MM.1S (cell line): ENCODE data around the gene SUMF2.
A peak's percentile ranks its signal among the peaks of the same experiment; 100 is the strongest.
"Not testable (repeated sequence)": the region's sequence is repeated elsewhere in the genome, so short reads cannot be mapped to it uniquely, and the experiment has no call there.

Experiments used
- DNase-seq: peaks from one replicate; pipeline ENCODE4 v3.0.0-alpha.2; 2015
- H2AFZ ChIP-seq: fragments of 300-600 bp; sonication (generic); 2 replicates; pipeline ENCODE4 v1.6.0; 2016; ENCODE audit warnings: antibody characterized with exemption, low read length
- H3F3A ChIP-seq: fragments of 300-600 bp; sonication (generic); 2 replicates; pipeline ENCODE4 v1.6.1; 2016; ENCODE audit warnings: mild to moderate bottlenecking, antibody characterized with exemption, low read length, moderate library complexity, mixed read lengths; ENCODE audit not compliant: insufficient read depth
- H3K27ac ChIP-seq: fragments of 300-600 bp; sonication (generic); 2 replicates; pipeline ENCODE4 v1.5.1; 2016; ENCODE audit warnings: mild to moderate bottlenecking, low read length
- H3K27me3 ChIP-seq: fragments of 300-600 bp; sonication (generic); replicated peaks from 2 replicates; pipeline ENCODE4 v1.6.0; 2016; ENCODE audit warnings: low read length; ENCODE audit not compliant: insufficient read depth
- H3K36me3 ChIP-seq: fragments of 300-600 bp; sonication (generic); replicated peaks from 2 replicates; pipeline ENCODE4 v1.6.1; 2016; ENCODE audit warnings: mild to moderate bottlenecking, low read length, mixed read lengths; ENCODE audit not compliant: insufficient read depth
- H3K4me1 ChIP-seq: fragments of 300-600 bp; sonication (generic); 2 replicates; pipeline ENCODE4 v1.6.1; 2016; ENCODE audit warnings: low read length, mixed read lengths
- H3K4me2 ChIP-seq: fragments of 300-600 bp; sonication (generic); 2 replicates; pipeline ENCODE4 v1.6.0; 2016; ENCODE audit warnings: low read depth, low read length
- H3K4me3 ChIP-seq: fragments of 300-600 bp; sonication (generic); 2 replicates; pipeline ENCODE4 v1.5.1; 2016; ENCODE audit warnings: low read length, mixed read lengths
- H3K79me2 ChIP-seq: fragments of 300-600 bp; sonication (generic); 2 replicates; pipeline ENCODE4 v1.6.1; 2016; ENCODE audit warnings: mixed run types, low read length, mixed read lengths
- H3K9ac ChIP-seq: fragments of 300-600 bp; sonication (generic); 2 replicates; pipeline ENCODE4 v1.6.1; 2016; ENCODE audit warnings: low read length, mixed read lengths
- H3K9me2 ChIP-seq: fragments of 300-600 bp; sonication (generic); replicated peaks from 2 replicates; pipeline ENCODE4 v1.6.1; 2016; ENCODE audit warnings: mild to moderate bottlenecking, low read length, mixed read lengths; ENCODE audit not compliant: insufficient read depth
- H3K9me3 ChIP-seq: fragments of 300-600 bp; sonication (generic); replicated peaks from 2 replicates; pipeline ENCODE4 v1.6.1; 2016; ENCODE audit warnings: mild to moderate bottlenecking, low read length, mixed read lengths; ENCODE audit not compliant: insufficient read depth
- H4K20me1 ChIP-seq: fragments of 300-600 bp; sonication (generic); 2 replicates; pipeline ENCODE4 v1.6.1; 2016; ENCODE audit warnings: mild to moderate bottlenecking, low read length, moderate library complexity, mixed read lengths; ENCODE audit not compliant: insufficient read depth
- EZH2 ChIP-seq: fragments of 300-600 bp; sonication (generic); optimal IDR thresholded peaks from 2 replicates; pipeline ENCODE3; 2017; ENCODE audit warnings: low read depth, mild to moderate bottlenecking, antibody characterized with exemption, low read length, mixed read lengths
- EZH2phosphoT487 ChIP-seq: fragments of 300-600 bp; sonication (generic); IDR thresholded peaks from 2 replicates; pipeline ENCODE4 v1.6.1; 2018; ENCODE audit warnings: antibody characterized with exemption, low read length
- TF ChIP-seq, protein P1 (sequence below): fragments of 300-600 bp; sonication (generic); IDR thresholded peaks from 2 replicates; pipeline ENCODE4 v1.5.1; 2016; ENCODE audit warnings: antibody characterized with exemption, low read length, mixed read lengths

Gene SUMF2

DNA sequence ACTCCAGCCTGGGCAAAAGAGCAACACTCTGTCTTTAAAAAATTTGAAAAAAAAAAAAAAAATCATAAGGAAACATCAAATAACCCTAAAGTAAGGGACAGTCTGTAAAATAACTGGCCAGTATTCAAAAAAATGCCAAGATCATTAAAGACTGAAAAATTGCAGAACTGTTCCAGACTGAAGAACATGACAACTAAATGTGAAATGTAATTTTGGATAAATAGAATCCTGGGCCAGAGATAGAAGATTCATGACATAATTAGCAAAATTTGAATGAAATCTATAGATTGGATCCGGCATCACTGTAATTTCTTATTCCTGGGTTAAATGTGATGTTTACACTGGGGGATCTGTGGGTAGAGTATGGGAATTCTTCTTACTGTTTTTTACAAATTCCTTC, 15.8 kb upstream of the SUMF2 start:
- Histone ChIP-seq H3K4me1 (peaks cover 5% of the 10 kb centered on the region; the same call in 1 of the 2 replicates), H3K9ac (no peak overlapping the region), H3K4me2 (no peak overlapping the region), H2AFZ (no peak overlapping the region), H3F3A (0 out of 2 replicates have a peak, but pooled peaks cover 8% of the 10 kb centered on the region), H4K20me1 (no peaks in the 10 kb centered on the region), H3K27me3 (no peaks in the 10 kb centered on the region), H3K4me3 (no peak overlapping the region), H3K27ac (no peak overlapping the region), H3K79me2 (peaks cover 31% of the 10 kb centered on the region), H3K9me2 (no peaks in the 10 kb centered on the region), H3K9me3 (no peaks in the 10 kb centered on the region), H3K36me3 (peaks cover 4% of the 10 kb centered on the region; the same call in 1 of the 2 replicates)
- TF ChIP-seq EZH2 (no peak), EZH2phosphoT487 (no peak)
- TF ChIP-seq, protein P1, sequence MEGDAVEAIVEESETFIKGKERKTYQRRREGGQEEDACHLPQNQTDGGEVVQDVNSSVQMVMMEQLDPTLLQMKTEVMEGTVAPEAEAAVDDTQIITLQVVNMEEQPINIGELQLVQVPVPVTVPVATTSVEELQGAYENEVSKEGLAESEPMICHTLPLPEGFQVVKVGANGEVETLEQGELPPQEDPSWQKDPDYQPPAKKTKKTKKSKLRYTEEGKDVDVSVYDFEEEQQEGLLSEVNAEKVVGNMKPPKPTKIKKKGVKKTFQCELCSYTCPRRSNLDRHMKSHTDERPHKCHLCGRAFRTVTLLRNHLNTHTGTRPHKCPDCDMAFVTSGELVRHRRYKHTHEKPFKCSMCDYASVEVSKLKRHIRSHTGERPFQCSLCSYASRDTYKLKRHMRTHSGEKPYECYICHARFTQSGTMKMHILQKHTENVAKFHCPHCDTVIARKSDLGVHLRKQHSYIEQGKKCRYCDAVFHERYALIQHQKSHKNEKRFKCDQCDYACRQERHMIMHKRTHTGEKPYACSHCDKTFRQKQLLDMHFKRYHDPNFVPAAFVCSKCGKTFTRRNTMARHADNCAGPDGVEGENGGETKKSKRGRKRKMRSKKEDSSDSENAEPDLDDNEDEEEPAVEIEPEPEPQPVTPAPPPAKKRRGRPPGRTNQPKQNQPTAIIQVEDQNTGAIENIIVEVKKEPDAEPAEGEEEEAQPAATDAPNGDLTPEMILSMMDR = no peak
- DNase-seq = no peak

DNA sequence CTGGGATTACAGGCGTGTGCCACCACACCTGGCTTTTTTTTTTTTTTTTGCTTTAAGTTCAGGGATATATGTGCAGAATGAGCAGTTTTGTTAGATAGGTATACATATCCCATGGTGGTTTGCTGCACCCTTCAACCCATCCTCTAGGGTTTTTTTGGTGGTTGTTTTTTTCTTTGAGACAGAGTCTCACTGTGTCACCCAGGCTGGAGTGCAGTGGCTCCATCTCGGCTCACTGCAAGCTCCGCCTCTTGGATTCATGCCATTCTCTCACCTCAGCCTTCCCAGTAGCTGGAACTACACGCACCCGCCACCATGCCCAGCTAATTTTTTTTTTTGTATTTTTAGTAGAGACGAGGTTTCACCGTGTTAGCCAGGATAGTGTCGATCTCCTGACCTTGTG, 15.3 kb upstream of the SUMF2 start:
- H3K27me3 ChIP-seq, DNase-seq, H3K4me3 ChIP-seq, H3F3A ChIP-seq, H3K9ac ChIP-seq, H3K4me2 ChIP-seq, H3K27ac ChIP-seq, H3K4me1 ChIP-seq, H4K20me1 ChIP-seq, H3K9me3 ChIP-seq, H3K9me2 ChIP-seq, H3K36me3 ChIP-seq, H2AFZ ChIP-seq: not testable (repeated sequence)
- peaks cover 36% of the 10 kb centered on the region for H3K79me2 ChIP-seq

DNA sequence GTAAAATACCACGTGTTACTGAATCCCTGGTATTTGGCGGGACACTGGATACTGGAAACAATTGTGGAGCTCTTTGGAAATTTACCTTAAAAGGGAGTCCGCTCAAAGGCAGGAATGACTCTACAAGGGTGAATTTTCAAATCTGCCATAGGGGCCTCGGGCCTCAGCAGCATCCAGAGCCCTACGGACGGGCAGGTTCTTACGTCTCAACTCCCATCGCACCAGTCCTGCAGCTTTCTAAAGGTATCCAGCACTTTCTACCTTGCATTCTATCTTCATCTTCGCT, 13.1 kb upstream of the SUMF2 start:
- Histone ChIP-seq H3K4me2 (peak overlapping the region; percentile 57; the same call in 1 of the 2 replicates), H3F3A (peaks cover 8% of the 10 kb centered on the region; the same call in 1 of the 2 replicates), H3K36me3 (peaks cover 15% of the 10 kb centered on the region), H3K9me2 (no peaks in the 10 kb centered on the region), H3K4me3 (peak overlapping the region; percentile 76), H2AFZ (peak overlapping the region; percentile 89), H3K9me3 (no peaks in the 10 kb centered on the region), H3K27ac (peak overlapping the region; percentile 56; the same call in 1 of the 2 replicates), H3K9ac (peak overlapping the region; percentile 76), H3K27me3 (no peaks in the 10 kb centered on the region), H3K4me1 (peaks cover 10% of the 10 kb centered on the region), H3K79me2 (peaks cover 58% of the 10 kb centered on the region), H4K20me1 (no peaks in the 10 kb centered on the region; the same call in 1 of the 2 replicates)
- TF ChIP-seq, protein P1 = no peak
- TF ChIP-seq EZH2 (no peak), EZH2phosphoT487 (no peak)
- DNase-seq = no peak

DNA sequence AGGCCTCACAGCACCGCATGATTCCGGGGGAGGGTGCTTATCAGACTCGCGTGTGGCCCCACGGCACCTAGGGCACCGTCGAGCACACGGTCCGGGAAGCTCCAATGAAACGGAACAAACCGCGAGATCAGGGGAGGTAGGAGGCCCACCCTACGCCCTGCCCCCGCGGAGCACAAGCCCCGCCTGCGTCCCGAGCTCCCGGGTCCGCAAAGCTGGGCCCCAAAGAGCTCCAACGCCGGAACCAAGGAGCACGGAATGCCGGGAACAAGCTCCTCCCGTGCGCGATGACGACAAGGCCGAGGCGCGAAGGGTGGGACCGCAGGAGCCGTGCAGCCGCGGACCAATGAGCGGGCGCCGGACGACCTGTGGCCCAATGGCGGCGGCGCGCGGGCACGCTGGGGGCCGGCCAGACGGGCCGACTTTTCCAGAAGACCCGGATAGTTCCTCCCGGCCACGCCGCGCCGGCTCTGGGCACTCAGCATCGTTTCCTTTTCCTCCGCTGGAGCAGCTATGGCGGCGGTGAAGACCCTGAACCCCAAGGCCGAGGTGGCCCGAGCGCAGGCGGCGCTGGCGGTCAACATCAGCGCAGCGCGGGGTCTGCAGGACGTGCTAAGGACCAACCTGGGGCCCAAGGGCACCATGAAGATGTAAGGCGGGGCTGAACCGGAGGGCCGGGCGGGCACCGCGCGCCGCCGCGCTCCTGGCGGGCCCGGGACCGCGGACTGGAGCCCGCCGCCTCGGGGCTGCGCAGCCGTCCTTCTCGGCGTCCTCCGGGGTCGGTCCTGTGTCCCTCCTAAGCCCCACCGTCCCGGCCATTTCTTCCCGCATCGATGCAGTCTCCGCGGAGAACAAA, 12.5 kb upstream of the SUMF2 start, which contains the start of the genes CCT6A and PSPH:
Gene CCT6A (plus strand): TSS at position 427 of the 853 bp plus-strand sequence. CDS start 84 bp downstream, at position 511.
Gene PSPH (minus strand): TSS at position 106 of the 853 bp plus-strand sequence. CDS start 30,232 bp downstream, outside the sequence.
- peaks cover 64% of the 10 kb centered on the region for H3K79me2 ChIP-seq
- peaks cover 17% of the 10 kb centered on the region for H3K36me3 ChIP-seq
- H3K4me2 ChIP-seq = peak within 1 kb of the TSS; percentile 57
- H2AFZ ChIP-seq = peak within 1 kb of the TSS; percentile 89
- no peaks in the 10 kb centered on the region for H3K9me2 ChIP-seq
- no peaks in the 10 kb centered on the region for H3K9me3 ChIP-seq
- no peak for TF ChIP-seq EZH2
- TF ChIP-seq EZH2phosphoT487 = no peak
- TF ChIP-seq, protein P1 = no peak
- DNase-seq = peak; percentile 97
- peak within 1 kb of the TSS; percentile 76 for H3K9ac ChIP-seq
- H3F3A ChIP-seq = peaks cover 8% of the 10 kb centered on the region; the same call in 1 of the 2 replicates
- peak within 1 kb of the TSS; percentile 76 for H3K4me3 ChIP-seq
- peaks cover 10% of the 10 kb centered on the region for H3K4me1 ChIP-seq
- peak within 1 kb of the TSS; percentile 56; the same call in 1 of the 2 replicates for H3K27ac ChIP-seq
- no peaks in the 10 kb centered on the region for H3K27me3 ChIP-seq
- no peaks in the 10 kb centered on the region; the same call in 1 of the 2 replicates for H4K20me1 ChIP-seq
